Left lobe of liver (tissue), 2 donors: Measurements from ENCODE around the gene ATF7. TPM values are rescaled to one million over a fixed set of nuclear protein-coding genes. Genes with fewer than 3 reads are reported as not detected.

ENCODE experiments used
- ATAC-seq: fragments of 200-7000 bp; cut with Tn5 transposase; one replicate; pipeline ENCODE4 v1.9.1; 2020; ENCODE audit warnings: mild to moderate bottlenecking, moderate library complexity
- DNase-seq: peaks from one replicate; pipeline ENCODE4 v3.0.0-alpha.2; 2020; ENCODE audit warnings: low spot score
- total RNA-seq: library from RNA; stranded (reverse); gene quantifications from one replicate; pipeline ENCODE4 v1.2.1, GENCODE V29; 2021
- donor health status: DM: no; HTN: no; CAD: no; lungs with moderate emphysema.
- donor health status: DM: no; HTN: yes; CAD: no.

ATF7 gene
- total RNA-seq, 1 donor from 2014 or later, result 18.1 TPM

GRCh38 chr12:53532524-53533445 is 93.4 kb downstream of the ATF7 start:
- DNase-seq (no peak), ATAC-seq (peak; percentile 27)

- no peak for DNase-seq
- no peak for ATAC-seq
These were observed 94.2 kb downstream of the ATF7 start for GRCh38 chr12:53532021-53532420.

GRCh38 chr12:53530920-53531319 is 95.3 kb downstream of the ATF7 start:
- ATAC-seq (no peak), DNase-seq (no peak)

GRCh38 chr12:53530061-53530460 is 96.1 kb downstream of the ATF7 start:
- DNase-seq (no peak), ATAC-seq (no peak)

- ATAC-seq, result no peak
- DNase-seq, result no peak
These were observed 101.7 kb downstream of the ATF7 start for GRCh38 chr12:53524476-53524875.

GRCh38 chr12:53523131-53523530 is 103.1 kb downstream of the ATF7 start:
- ATAC-seq, result no peak
- DNase-seq, result no peak

GRCh38 chr12:53518381-53518780 is 107.8 kb downstream of the ATF7 start:
- DNase-seq, result no peak
- ATAC-seq, result no peak

- DNase-seq, result no peak
- no peak for ATAC-seq
These were observed 109.3 kb downstream of the ATF7 start for GRCh38 chr12:53516758-53517455.

- DNase-seq (no peak), ATAC-seq (no peak)
These were observed 110.9 kb downstream of the ATF7 start for GRCh38 chr12:53515291-53515680.

- DNase-seq (no peak), ATAC-seq (no peak)
These were observed 111.4 kb downstream of the ATF7 start for GRCh38 chr12:53514628-53515290.

GRCh38 chr12:53513712-53514410 is 112.3 kb downstream of the ATF7 start:
- DNase-seq (no peak), ATAC-seq (peak; percentile 68)

GRCh38 chr12:53510181-53510812 is 115.9 kb downstream of the ATF7 start:
- DNase-seq (no peak), ATAC-seq (peak; percentile 16)

GRCh38 chr12:53508534-53509170 is 117.5 kb downstream of the ATF7 start:
- DNase-seq, result peak; percentile 82
- ATAC-seq, result peak; percentile 90

- ATAC-seq (no peak), DNase-seq (no peak)
These were observed 118.6 kb downstream of the ATF7 start for GRCh38 chr12:53507603-53507885.

- ATAC-seq (no peak), DNase-seq (no peak)
These were observed 119.1 kb downstream of the ATF7 start, which contains the start of gene NPFF for GRCh38 chr12:53506881-53507602. Gene NPFF (minus strand): TSS chr12:53507484. CDS start chr12:53507474, 10 bp downstream.

- ATAC-seq (no peak), DNase-seq (no peak)
These were observed 119.8 kb downstream of the ATF7 start for GRCh38 chr12:53506450-53506785.

- no peak for ATAC-seq
- no peak for DNase-seq
These were observed 120.4 kb downstream of the ATF7 start for GRCh38 chr12:53505555-53506449.

GRCh38 chr12:53505086-53505485 is 121.1 kb downstream of the ATF7 start:
- ATAC-seq (no peak), DNase-seq (no peak)
